Keratinocyte (primary cell): Measurements from ENCODE around the gene HEPN1. TPM values are rescaled to one million over a fixed set of nuclear protein-coding genes. Genes with fewer than 3 reads are reported as not detected.

Experiments
- DNase-seq: peaks from one replicate; pipeline ENCODE4 v3.0.0-alpha.2; 2011; ENCODE audit warnings: low read depth, missing footprints, low spot score
- FAIRE-seq: peaks from 2 replicates; lab custom pipeline; 2011; peaks lifted over from hg19 to GRCh38; lab: Jason Lieb, UNC
- H2AFZ ChIP-seq: 2 replicates; pipeline ENCODE4 v1.6.0; 2012; ENCODE audit warnings: low read length, control low read depth, inconsistent platforms; ENCODE audit not compliant: control insufficient read depth
- H3K27ac ChIP-seq: 2 replicates; pipeline ENCODE4 v1.5.1; 2011; ENCODE audit warnings: low read length; ENCODE audit not compliant: control insufficient read depth, insufficient read depth
- H3K27me3 ChIP-seq: 3 replicates; pipeline ENCODE4 v1.6.0; 2011; ENCODE audit warnings: low read length; ENCODE audit not compliant: control insufficient read depth, insufficient read depth; ENCODE audit errors: extremely low read depth
- H3K36me3 ChIP-seq, 2 experiments: 2 replicates in 1 of 2; 3 replicates in 1 of 2; pipeline ENCODE4 v1.5.1; 2011; ENCODE audit warnings: low read length in 2 of 2, mild to moderate bottlenecking in 1 of 2; ENCODE audit not compliant: control insufficient read depth in 2 of 2, insufficient read depth in 2 of 2; ENCODE audit errors: extremely low read depth in 1 of 2
- H3K4me1 ChIP-seq: 3 replicates; pipeline ENCODE4 v1.5.1; 2011; ENCODE audit warnings: low read length; ENCODE audit not compliant: control insufficient read depth, insufficient read depth; ENCODE audit errors: extremely low read depth
- H3K4me2 ChIP-seq: 3 replicates; pipeline ENCODE4 v1.6.0; 2011; ENCODE audit warnings: low read depth, low read length; ENCODE audit not compliant: control insufficient read depth, insufficient read depth; ENCODE audit errors: extremely low read depth
- H3K4me3 ChIP-seq, 3 experiments: fragments of 200-600 bp in 1 of 3; sonication (generic) in 1 of 3; 2 replicates in 2 of 3; 3 replicates in 1 of 3; pipeline ENCODE4 v1.5.1; 2011 to 2016; ENCODE audit warnings: low read length in 3 of 3, mild to moderate bottlenecking in 3 of 3, control low read depth in 2 of 3, inconsistent platforms in 1 of 3, low read depth in 1 of 3, mixed read lengths in 1 of 3, mixed run types in 1 of 3, moderate library complexity in 1 of 3; ENCODE audit not compliant: control insufficient read depth in 2 of 3, insufficient read depth in 2 of 3; ENCODE audit errors: extremely low read depth in 1 of 3
- H3K79me2 ChIP-seq: 2 replicates; pipeline ENCODE4 v1.6.0; 2012; ENCODE audit warnings: low read length; ENCODE audit not compliant: control insufficient read depth, insufficient read depth
- H3K9ac ChIP-seq: 3 replicates; pipeline ENCODE4 v1.6.0; 2011; ENCODE audit warnings: low read length; ENCODE audit not compliant: control insufficient read depth, insufficient read depth; ENCODE audit errors: extremely low read depth
- H3K9me1 ChIP-seq: 3 replicates; pipeline ENCODE4 v1.6.0; 2011; ENCODE audit warnings: low read length; ENCODE audit not compliant: control insufficient read depth, insufficient read depth; ENCODE audit errors: extremely low read depth
- H3K9me3 ChIP-seq: 2 replicates; pipeline ENCODE4 v1.5.1; 2012; ENCODE audit warnings: low read depth, low read length; ENCODE audit not compliant: control insufficient read depth
- H4K20me1 ChIP-seq: 3 replicates; pipeline ENCODE4 v1.6.0; 2011; ENCODE audit warnings: low read length; ENCODE audit not compliant: control insufficient read depth, insufficient read depth; ENCODE audit errors: extremely low read depth
- EZH2 ChIP-seq: IDR thresholded peaks from one replicate; pipeline ENCODE4 v1.6.1; 2012; ENCODE audit warnings: inconsistent platforms, mild to moderate bottlenecking, low read length, moderate library complexity
- dilution Hi-C: fragments of 300-500 bp; cut with MboI; formaldehyde crosslinking; loops from one replicate; pipeline ENCODE4 v1.7.0; 2020; ENCODE audit warnings: low sequenced_read_pairs; ENCODE audit not compliant: extremely low pct_ligation_motif_present
- polyA plus RNA-seq, 5 experiments: library from polyadenylated mRNA; depleted of rRNA in 3 of 5; stranded (reverse) in 3 of 5; stranded (forward) in 1 of 5; unstranded in 1 of 5; fragments of >200 nt; gene quantifications; 1 replicate in 1 of 5; 2 replicates in 3 of 5; 3 replicates in 1 of 5; pipeline versions ENCODE4 v1.2.1 to v1.2.3, GENCODE V29; 2011 to 2012; ENCODE audit warnings: missing spikeins in 2 of 5, low read depth in 1 of 5, low replicate concordance in 1 of 5
- TF ChIP-seq, protein P1 (sequence below), 3 experiments: IDR thresholded peaks in 1 of 3; conservative IDR thresholded peaks in 1 of 3; optimal IDR thresholded peaks in 1 of 3; 2 replicates in 2 of 3; 3 replicates in 1 of 3; pipeline versions ENCODE3 to v1.5.1; 2011; ENCODE audit warnings: low read length in 3 of 3, mild to moderate bottlenecking in 3 of 3, moderate library complexity in 2 of 3, control low read depth in 1 of 3, inconsistent platforms in 1 of 3; ENCODE audit not compliant: insufficient read depth in 2 of 3; ENCODE audit errors: extremely low read depth in 1 of 3

HEPN1 gene
- polyA plus RNA-seq, 1 donor (not counting 4 experiments of a cell fraction or from before 2014, with no cell fraction given), result not detected

DNA sequence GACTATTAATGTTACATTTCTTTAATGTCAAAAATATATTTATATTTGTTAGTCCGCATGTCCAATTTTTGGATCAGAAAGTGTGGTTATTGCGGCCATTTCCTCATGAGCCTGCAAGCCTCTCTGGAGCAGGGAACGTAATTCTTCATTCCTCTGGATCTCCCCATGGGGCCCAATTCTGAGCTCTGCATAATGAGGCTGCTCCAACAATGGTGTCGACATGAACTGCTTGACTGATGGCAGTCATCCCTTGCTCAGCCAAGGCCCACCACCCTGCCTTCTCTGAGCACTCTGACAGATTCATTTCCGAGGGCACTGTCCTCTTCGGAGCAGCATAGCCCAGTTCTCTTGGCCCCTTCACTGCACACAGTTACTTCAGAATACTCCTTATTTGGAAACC lies 19.9 kb downstream of the HEPN1 start:
- DNase-seq, result no peak
- Histone ChIP-seq H3K79me2 (no peaks in the 10 kb centered on the region), H3K27me3 (no peaks in the 10 kb centered on the region), H3K9me1 (no peaks in the 10 kb centered on the region), H3K4me2 (no peak overlapping the region), H4K20me1 (no peaks in the 10 kb centered on the region), H3K9me3 (no peaks in the 10 kb centered on the region), H2AFZ (no peak overlapping the region), H3K9ac (no peak overlapping the region), H3K4me1 (peaks cover 5% of the 10 kb centered on the region), H3K4me3 (no peak overlapping the region), H3K36me3 (no peaks in the 10 kb centered on the region), H3K27ac (no peak overlapping the region)
- TF ChIP-seq EZH2, result no peak
- TF ChIP-seq, protein P1, sequence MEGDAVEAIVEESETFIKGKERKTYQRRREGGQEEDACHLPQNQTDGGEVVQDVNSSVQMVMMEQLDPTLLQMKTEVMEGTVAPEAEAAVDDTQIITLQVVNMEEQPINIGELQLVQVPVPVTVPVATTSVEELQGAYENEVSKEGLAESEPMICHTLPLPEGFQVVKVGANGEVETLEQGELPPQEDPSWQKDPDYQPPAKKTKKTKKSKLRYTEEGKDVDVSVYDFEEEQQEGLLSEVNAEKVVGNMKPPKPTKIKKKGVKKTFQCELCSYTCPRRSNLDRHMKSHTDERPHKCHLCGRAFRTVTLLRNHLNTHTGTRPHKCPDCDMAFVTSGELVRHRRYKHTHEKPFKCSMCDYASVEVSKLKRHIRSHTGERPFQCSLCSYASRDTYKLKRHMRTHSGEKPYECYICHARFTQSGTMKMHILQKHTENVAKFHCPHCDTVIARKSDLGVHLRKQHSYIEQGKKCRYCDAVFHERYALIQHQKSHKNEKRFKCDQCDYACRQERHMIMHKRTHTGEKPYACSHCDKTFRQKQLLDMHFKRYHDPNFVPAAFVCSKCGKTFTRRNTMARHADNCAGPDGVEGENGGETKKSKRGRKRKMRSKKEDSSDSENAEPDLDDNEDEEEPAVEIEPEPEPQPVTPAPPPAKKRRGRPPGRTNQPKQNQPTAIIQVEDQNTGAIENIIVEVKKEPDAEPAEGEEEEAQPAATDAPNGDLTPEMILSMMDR (optimal IDR thresholded peaks at IDR 0.05 in 1 of 3, IDR thresholded peaks at IDR 0.05 in 1 of 3, conservative IDR thresholded peaks at IDR 0.05 in 1 of 3; ENCODE audit: extremely low read depth in 1 of 3, insufficient read depth in 2 of 3, low read length in 3 of 3), result no peak
- no peak for FAIRE-seq
- dilution Hi-C loops, result no loop called here

DNA sequence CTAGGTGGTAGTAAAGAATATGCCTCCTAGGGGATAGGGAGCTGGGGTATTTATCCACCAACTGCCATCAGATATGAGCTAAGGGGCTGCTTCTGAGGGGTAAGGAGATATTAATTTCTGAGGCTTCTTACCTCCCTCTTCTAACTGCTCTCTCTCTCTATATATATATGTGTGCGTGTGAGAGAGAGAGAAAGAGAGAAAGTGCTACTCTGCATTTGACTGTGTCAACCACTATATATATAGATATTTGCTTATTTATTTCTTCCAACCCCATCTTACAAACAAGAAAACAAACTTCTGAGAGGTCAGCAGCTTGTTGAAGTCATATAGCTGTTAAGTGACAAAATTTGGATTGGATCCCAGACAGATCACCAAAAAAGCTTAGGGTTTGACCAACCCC lies 22.7 kb downstream of the HEPN1 start:
- Histone ChIP-seq H3K4me2 (no peak overlapping the region), H3K36me3 (no peaks in the 10 kb centered on the region), H3K9me1 (no peaks in the 10 kb centered on the region), H3K27me3 (no peaks in the 10 kb centered on the region), H3K9me3 (no peaks in the 10 kb centered on the region), H3K79me2 (no peaks in the 10 kb centered on the region), H3K27ac (no peak overlapping the region), H4K20me1 (no peaks in the 10 kb centered on the region), H3K4me3 (no peak overlapping the region), H3K4me1 (peaks cover 9% of the 10 kb centered on the region), H2AFZ (no peak overlapping the region), H3K9ac (no peak overlapping the region)
- dilution Hi-C loops, result no loop called here
- TF ChIP-seq, protein P1 (optimal IDR thresholded peaks at IDR 0.05 in 1 of 3, IDR thresholded peaks at IDR 0.05 in 1 of 3, conservative IDR thresholded peaks at IDR 0.05 in 1 of 3; ENCODE audit: extremely low read depth in 1 of 3, insufficient read depth in 2 of 3, low read length in 3 of 3), result no peak
- TF ChIP-seq EZH2, result no peak
- DNase-seq, result no peak
- FAIRE-seq, result no peak
